Mononuclear cell (primary cell): ENCODE results near the gene TRAP1. TPM values are rescaled to one million over a fixed set of nuclear protein-coding genes. Genes with fewer than 3 reads are reported as not detected.

Experiments used
- H3K27me3 ChIP-seq: 2 replicates; pipeline ENCODE4 v1.6.0; 2011; ENCODE audit warnings: low read length, control low read depth; ENCODE audit not compliant: insufficient read depth
- H3K4me1 ChIP-seq: 2 replicates; pipeline ENCODE4 v1.5.1; 2011; ENCODE audit warnings: mild to moderate bottlenecking, low read length, control low read depth; ENCODE audit not compliant: insufficient read depth
- H3K4me3 ChIP-seq: 2 replicates; pipeline ENCODE4 v1.5.1; 2011; ENCODE audit warnings: mild to moderate bottlenecking, low read length, moderate library complexity
- H3K9me3 ChIP-seq: 2 replicates; pipeline ENCODE4 v1.5.1; 2011; ENCODE audit warnings: low read depth, mild to moderate bottlenecking, control low read depth, low read length
- total RNA-seq: library from RNA; depleted of rRNA; stranded (reverse); fragments of >200 nt; gene quantifications from one replicate; pipeline ENCODE4 v1.2.3, GENCODE V29; 2012

Gene TRAP1
- total RNA-seq, result 18.1 TPM

DNA sequence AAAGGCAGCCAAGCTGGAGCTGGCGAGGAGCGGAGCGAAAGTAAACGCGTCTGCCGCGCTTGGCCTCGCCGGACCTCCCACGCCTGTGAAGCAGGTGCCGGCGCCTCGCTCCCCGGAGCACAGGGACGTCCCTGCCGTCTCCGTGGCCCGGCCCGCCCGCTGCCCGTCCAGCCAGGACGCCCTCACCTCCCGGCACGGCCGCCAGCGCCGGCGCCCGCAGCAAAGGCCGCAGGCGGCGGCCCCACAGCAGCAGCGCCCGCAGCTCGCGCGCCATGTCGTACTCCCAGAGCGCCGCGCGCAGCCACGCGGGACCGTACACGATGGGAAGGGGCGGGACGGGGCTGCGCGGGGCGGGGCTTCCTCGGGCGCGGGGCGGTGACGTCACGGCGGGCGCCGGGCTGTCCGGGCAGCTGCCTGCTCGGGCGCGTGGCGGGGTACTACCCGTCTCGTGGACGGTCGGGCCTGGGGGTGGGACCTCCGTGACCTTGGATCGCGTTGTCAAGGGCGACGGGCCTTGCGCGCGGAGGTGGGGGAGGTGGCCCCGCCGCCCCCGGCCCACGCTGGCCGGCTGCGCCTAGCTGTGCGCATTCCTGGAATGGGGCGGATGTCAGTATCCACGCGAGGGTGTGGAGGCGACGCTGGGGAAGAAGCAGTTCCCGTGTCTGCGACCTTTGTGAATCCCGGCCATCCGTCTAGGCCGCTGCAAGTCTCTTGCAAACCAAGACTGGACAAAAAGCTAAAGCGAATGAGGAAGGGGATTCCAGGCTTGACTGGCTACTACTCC lies at the start of gene TRAP1:
TRAP1 (minus strand) TSS at position 290 of the 784 bp plus-strand sequence; CDS start at position 274, 16 bp downstream.
- Histone ChIP-seq H3K4me1 (peaks cover 16% of the 10 kb centered on the region), H3K27me3 (no peaks in the 10 kb centered on the region), H3K4me3 (peak within 1 kb of the TSS; percentile 78), H3K9me3 (no peaks in the 10 kb centered on the region)

DNA sequence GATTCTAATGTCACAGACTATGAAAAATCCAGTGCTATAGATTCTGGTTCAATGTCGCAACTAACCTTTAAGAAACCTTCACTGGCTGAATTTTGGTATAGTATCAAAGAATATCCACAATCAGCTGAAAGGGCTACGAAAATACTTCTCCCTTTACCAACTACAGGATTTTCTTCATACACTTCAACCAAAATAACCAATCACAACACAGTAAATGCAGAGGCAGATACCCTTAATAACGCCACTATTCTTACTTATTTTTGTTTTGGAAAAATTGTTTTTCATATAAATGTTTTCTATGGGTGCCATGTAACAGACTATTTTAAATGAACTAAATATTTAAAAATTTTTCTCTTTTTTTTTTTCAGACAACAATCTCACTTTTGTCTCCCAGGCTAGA lies 48.9 kb upstream of the TRAP1 start:
- Histone ChIP-seq H3K4me1 (peaks cover 4% of the 10 kb centered on the region), H3K9me3 (no peaks in the 10 kb centered on the region), H3K4me3 (no peak overlapping the region), H3K27me3 (no peaks in the 10 kb centered on the region)

DNA sequence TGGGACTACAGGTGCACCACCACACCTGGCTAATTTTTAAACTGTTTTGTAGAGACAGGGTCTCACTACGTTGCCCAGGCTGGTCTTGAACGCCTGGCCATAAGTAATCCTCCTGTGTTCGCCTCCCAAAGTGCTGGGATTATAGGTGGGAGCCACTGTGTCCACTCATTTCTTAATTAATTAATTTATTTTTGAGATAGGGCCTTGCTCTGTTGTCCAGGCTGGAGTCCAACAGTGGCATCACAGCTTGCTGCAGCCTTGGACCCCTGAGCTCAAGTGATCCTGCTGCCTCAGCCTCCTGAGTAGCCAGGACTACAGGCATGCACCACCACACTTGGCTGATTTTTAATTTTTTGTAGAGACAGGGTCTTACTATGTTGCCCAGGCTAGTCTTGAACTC lies 47.1 kb upstream of the TRAP1 start:
- Histone ChIP-seq H3K4me3 (no peak overlapping the region), H3K4me1 (peaks cover 4% of the 10 kb centered on the region), H3K9me3 (no peaks in the 10 kb centered on the region), H3K27me3 (no peaks in the 10 kb centered on the region)

DNA sequence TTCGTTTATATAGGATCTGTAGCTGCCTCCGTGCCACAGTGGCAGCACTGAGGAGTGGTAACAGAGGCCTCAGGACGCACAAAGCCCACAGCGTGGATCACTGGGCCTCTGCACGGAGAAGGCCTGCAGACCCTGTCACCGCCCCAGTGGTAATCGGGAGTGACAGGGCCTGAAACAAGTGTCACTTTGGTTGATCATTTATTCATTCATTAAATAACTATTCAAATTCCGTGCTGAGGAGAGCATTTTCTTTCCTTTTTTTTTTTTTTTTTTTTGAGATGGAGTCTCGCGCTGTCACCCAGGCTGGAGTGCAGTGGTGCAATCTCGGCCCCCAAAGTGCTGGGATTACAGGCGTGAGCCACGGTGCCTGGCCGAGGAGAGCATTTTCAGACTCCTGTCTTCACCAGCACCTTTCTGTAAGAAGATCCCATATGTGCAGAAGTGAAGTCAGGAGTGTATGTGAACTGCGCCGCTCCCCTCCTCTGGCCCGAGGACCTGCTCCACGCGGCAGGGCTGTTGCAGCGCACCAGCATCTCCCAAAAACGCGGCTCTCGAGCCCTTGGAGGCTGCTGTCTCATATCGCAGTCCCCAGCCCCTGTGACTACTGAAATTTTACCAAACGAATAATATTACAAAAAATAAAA lies 44.9 kb upstream of the TRAP1 start:
- Histone ChIP-seq H3K9me3 (no peaks in the 10 kb centered on the region), H3K4me3 (no peak overlapping the region), H3K4me1 (peaks cover under 1% of the 10 kb centered on the region)

DNA sequence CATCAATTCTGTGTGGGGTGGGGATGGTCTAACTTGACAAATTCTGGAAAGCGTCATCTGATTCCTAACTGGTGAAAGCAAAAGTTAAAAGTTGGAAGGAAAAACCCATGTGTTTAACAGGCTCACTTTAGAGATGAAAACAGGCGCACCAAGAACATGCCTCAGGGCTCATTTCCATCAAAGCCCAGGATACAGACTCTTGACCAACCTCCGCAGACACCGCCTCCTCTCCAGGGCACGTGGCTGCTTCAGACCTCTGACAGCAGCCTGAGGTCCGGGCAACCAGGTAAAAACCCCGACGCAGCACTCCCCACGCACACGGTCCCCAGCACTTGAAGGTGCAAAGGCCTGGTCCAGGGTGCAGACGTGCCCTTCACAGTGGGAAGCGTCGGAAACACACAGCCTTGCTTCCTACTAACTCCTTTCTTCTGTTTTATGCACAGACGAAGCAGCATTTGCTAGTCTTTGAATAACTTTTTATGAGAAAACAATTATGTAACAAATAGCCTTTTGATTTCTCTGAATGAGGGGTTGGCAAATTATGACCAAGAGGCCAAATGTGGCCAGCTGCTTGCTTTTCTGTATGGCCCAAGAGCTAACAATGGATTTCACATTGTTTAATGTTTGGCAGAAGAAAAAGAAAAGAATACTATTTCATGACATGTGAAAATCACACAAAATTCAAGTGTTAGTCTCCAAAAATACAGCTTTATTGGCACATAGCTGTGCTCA lies 44.2 kb upstream of the TRAP1 start:
- H3K4me1 ChIP-seq, result no peaks in the 10 kb centered on the region
- H3K9me3 ChIP-seq, result no peaks in the 10 kb centered on the region
- no peak overlapping the region for H3K4me3 ChIP-seq
- H3K27me3 ChIP-seq, result no peaks in the 10 kb centered on the region

More for the DNA sequence above, 44.9 kb upstream of the TRAP1 start:
- no peaks in the 10 kb centered on the region for H3K27me3 ChIP-seq

DNA sequence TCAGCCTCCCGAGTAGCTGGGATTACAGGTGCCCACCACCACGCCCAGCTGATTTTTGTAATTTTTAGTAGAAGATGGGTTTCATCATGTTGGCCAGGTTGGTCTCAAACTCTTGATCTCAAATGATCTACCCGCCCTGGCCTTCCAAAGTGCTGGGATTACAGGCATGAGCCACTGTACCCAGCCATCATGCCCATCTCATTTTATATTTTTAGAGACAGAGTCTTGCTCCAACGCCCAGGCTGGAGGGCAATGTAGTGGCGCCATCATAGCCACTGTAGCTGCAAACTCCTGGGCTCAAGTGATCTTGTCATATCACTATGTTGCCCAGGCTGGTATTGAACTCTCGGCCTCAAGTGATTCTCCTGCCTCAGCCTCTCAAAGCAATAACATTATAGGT lies 43.2 kb upstream of the TRAP1 start:
- Histone ChIP-seq H3K4me3 (no peak overlapping the region), H3K4me1 (no peaks in the 10 kb centered on the region), H3K9me3 (no peaks in the 10 kb centered on the region)

DNA sequence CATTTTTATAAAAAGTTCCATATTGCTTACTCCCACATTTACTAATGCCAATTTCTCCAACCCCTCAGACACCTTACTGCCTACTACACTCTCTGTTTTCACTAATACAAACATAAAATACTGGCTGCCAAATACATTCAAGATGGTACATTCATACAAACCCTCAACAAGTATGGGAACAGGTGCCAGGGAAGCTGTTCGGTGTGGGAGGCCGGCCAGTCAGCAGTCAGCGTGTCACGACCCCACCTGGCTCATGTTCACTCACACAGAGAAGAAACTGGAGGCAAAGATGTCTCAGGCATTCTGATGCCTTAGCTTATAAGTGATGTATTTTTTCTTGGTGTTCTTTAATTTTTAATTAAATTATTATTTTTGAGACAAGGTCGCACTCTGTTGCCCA lies 42.4 kb upstream of the TRAP1 start:
- Histone ChIP-seq H3K4me1 (no peaks in the 10 kb centered on the region), H3K4me3 (no peak overlapping the region), H3K27me3 (no peaks in the 10 kb centered on the region), H3K9me3 (no peaks in the 10 kb centered on the region)

More for the DNA sequence above, 43.2 kb upstream of the TRAP1 start:
- H3K27me3 ChIP-seq, result no peaks in the 10 kb centered on the region

DNA sequence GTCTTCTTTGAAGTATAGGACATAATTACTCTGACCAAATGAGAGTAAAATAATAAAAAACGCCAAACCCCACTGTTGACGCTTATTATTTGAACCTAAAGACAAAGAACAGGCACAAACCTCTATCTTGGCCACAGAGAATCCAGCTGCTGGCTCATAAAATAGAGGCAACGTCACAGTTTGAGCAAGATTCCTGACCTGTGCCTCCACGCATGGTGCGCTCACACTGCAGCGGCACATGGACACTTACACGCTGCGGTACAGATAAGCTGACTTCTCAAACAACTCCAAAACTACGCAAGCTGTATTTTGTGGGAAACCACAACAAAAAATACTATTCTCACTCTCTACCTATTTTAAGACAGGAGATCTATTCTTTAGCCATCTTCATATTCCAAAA lies 38.8 kb upstream of the TRAP1 start:
- no peaks in the 10 kb centered on the region for H3K27me3 ChIP-seq
- no peak overlapping the region for H3K4me3 ChIP-seq
- H3K4me1 ChIP-seq, result no peaks in the 10 kb centered on the region
- no peaks in the 10 kb centered on the region for H3K9me3 ChIP-seq

DNA sequence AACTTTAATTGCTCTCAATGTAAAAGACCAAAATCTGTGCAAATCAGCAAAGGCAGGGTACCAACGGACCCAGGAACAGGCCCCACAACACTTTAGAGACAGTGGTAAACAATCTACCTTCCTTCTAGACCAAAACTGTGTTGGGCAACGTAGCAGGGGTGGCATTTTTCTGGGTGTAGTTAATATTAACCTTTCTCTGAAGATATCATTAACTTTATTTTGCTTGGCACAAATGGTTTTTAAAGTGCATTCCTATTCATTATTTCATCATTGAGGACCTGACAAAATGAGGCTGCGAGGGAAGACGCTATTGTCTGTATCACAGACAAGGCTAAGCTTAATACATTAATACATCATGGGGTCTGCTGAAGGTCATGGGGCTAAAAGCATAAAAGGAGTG lies 37.9 kb upstream of the TRAP1 start:
- Histone ChIP-seq H3K4me3 (no peak overlapping the region), H3K4me1 (no peaks in the 10 kb centered on the region), H3K27me3 (no peaks in the 10 kb centered on the region)

DNA sequence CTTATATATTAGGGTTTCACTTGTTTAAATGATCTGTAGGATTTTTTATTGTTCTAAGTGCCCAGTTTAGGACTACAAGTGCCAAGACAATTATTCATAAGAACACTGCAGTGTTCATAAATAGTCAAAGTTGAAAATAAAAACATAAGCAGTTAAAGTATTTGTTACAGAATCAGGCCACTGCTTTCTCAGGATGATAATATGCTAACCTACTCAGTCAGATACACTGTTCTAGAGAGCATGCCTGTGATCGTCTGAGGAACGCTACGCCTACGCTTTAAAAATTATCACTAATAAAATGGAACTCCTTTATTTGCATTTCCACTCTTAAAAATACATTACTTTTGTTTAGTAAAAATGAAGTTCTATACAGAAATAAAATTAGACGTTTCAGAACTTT lies 37.4 kb upstream of the TRAP1 start:
- no peak overlapping the region for H3K4me3 ChIP-seq
- H3K9me3 ChIP-seq, result no peaks in the 10 kb centered on the region
- no peaks in the 10 kb centered on the region for H3K4me1 ChIP-seq
- no peaks in the 10 kb centered on the region for H3K27me3 ChIP-seq

More for the DNA sequence above, 37.9 kb upstream of the TRAP1 start:
- no peaks in the 10 kb centered on the region for H3K9me3 ChIP-seq

DNA sequence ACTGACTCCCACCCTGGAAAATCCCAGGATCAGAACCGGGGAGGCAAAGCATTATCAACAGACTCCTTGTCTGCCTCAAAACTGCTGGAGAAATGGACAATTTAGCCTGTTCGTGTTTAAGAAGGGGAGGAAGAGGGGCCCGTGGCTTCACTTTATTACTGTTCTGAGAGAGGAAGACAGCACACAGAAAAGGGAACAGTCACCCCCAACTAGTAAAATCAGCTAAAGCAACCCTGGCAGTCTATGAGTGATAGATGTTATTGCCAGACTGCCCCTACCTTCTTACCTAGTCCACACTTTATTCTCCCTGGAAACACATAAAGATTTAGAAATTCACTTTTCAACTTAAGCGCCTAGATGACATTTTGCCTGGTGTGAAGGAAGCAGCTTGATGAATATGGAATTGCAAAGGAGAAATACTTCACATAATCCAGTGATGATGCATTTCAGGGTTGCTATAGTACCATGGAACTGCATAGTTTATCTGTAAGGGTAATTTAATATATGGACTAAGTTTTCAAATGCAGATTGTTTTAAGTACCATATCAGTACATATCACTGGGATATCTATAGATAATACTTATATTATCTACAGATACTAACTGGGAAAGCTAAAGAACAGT lies 36.9 kb upstream of the TRAP1 start:
- Histone ChIP-seq H3K9me3 (no peaks in the 10 kb centered on the region), H3K4me3 (no peak overlapping the region), H3K27me3 (no peaks in the 10 kb centered on the region), H3K4me1 (no peaks in the 10 kb centered on the region)

DNA sequence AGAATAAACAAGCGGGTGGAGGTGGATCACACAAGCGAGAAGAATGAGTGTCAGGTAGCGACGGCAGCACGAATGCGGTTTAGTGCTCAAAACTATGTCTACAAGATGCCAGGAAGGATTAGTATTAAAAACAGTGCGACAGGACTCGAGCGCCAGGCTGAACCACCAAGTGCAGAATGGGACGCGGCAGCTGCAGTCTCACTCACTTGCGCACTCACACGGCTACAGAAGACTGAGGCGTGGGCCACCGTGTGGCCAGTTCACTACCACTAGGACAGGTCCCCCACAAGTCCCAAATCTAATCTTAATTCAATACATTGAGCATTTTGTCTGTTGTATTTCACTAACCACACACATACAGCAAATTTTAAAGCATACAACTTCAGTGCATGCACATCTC lies 35.7 kb upstream of the TRAP1 start:
- Histone ChIP-seq H3K4me1 (no peaks in the 10 kb centered on the region), H3K9me3 (no peaks in the 10 kb centered on the region), H3K27me3 (no peaks in the 10 kb centered on the region), H3K4me3 (no peak overlapping the region)

DNA sequence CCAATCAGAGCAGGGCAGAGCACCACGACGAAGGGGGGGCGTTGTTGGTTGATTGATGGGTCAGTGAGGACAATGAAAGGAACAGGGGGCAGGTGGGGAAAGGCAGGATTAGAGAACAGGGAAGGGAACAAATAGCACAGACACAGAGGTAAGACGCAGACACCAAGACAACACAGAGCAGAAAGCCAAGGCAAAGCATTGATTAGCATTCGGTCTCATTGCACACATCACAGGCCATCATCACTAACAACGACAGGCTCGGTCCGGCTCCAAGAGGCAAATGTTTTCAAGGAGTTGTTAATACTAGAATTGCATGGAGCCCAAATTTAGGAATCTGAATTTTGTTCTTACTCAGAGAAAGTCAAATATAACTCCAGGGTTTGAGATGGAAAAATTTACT lies 34.6 kb upstream of the TRAP1 start:
- H3K9me3 ChIP-seq, result no peaks in the 10 kb centered on the region
- no peak overlapping the region for H3K4me3 ChIP-seq
- no peaks in the 10 kb centered on the region for H3K4me1 ChIP-seq
- H3K27me3 ChIP-seq, result no peaks in the 10 kb centered on the region

DNA sequence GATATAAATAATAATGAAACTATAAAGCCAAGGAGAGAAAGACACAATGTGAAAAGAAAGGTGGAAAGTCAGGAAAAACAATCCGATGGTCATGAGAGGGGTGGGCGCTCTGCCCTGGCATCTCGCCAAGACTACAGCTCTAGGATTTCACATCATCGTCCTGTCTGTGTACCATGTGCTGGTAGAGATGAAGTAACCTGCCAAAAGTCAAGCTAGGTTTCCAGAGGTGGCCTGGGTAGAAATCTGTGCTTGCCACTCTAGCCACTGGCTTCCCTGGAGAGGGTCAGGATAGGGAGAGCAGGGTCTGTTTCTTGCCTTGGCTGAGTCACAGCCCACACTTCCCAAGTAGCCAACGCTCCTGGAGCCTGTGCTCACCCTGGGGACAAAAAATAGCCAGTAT lies 31.0 kb upstream of the TRAP1 start:
- H3K9me3 ChIP-seq, result no peaks in the 10 kb centered on the region
- H3K4me3 ChIP-seq, result no peak overlapping the region
- H3K4me1 ChIP-seq, result no peaks in the 10 kb centered on the region
- H3K27me3 ChIP-seq, result no peaks in the 10 kb centered on the region

DNA sequence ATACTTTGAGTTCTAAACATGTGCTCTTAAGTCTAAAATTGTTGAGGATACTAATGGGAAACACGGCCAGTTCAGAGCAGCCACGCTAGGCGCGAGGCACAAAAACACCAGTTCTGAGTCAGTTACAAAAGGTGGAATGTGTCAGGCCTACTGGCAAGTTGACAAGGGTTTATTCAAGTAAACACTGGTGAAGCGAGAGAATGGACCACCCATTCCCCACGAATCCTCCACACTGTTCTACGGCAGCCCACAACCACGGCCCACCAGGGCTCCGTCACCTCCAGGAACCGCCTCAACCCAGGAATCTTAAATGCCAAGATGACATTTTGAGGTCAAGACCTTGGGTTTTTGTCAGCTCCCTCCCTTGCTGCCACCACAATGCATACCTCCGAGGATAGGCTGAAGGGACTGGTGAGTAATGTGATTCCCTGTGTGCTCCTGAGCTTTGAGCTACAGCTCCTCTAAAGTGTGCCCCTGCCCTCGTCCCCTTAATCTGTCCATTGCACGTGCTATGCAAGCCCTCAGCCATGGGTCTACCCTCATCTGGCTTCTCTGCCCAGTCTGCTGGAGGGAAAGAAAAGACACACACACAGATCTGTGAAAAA lies 28.5 kb upstream of the TRAP1 start:
- Histone ChIP-seq H3K27me3 (no peaks in the 10 kb centered on the region), H3K4me3 (no peak overlapping the region), H3K4me1 (no peaks in the 10 kb centered on the region), H3K9me3 (no peaks in the 10 kb centered on the region)
